GM23338 (cell line): Measurements from ENCODE around the gene REEP1. TPM values are rescaled to one million over a fixed set of nuclear protein-coding genes. Genes with fewer than 3 reads are reported as not detected.

Experiments
- ATAC-seq: fragments of 200-7000 bp; cut with Tn5 transposase; 3 replicates; pipeline ENCODE4 v1.9.1; 2020
- DNase-seq: peaks from one replicate; pipeline ENCODE4 v3.0.0-alpha.2; 2015; ENCODE audit warnings: low spot score
- H2AFZ ChIP-seq: fragments of 200-600 bp; sonication (generic); 2 replicates; pipeline ENCODE4 v1.8.0; 2016; ENCODE audit warnings: antibody characterized with exemption, mild to moderate bottlenecking, moderate library complexity
- H3F3A ChIP-seq: fragments of 200-600 bp; sonication (generic); replicated peaks from 2 replicates; pipeline ENCODE4 v1.8.0; 2017; ENCODE audit warnings: antibody characterized with exemption, mixed run types, low read depth
- H3K27ac ChIP-seq: fragments of 200-600 bp; sonication (generic); 2 replicates; pipeline ENCODE4 v1.6.1; 2016; ENCODE audit warnings: low read depth
- H3K27me3 ChIP-seq: fragments of 200-600 bp; sonication (generic); 2 replicates; pipeline ENCODE4 v1.8.0; 2016; ENCODE audit warnings: mild to moderate bottlenecking, mixed run types, moderate library complexity; ENCODE audit not compliant: insufficient read depth
- H3K36me3 ChIP-seq: fragments of 200-600 bp; sonication (generic); 2 replicates; pipeline ENCODE4 v1.8.0; 2016; ENCODE audit warnings: mild to moderate bottlenecking; ENCODE audit not compliant: insufficient read depth
- H3K4me1 ChIP-seq: fragments of 200-600 bp; sonication (generic); 2 replicates; pipeline ENCODE4 v1.8.0; 2016; ENCODE audit warnings: mild to moderate bottlenecking, moderate library complexity; ENCODE audit not compliant: insufficient read depth
- H3K4me2 ChIP-seq: fragments of 200-600 bp; sonication (generic); 2 replicates; pipeline ENCODE4 v1.7.1; 2017; ENCODE audit warnings: mixed run types
- H3K4me3 ChIP-seq: fragments of 200-600 bp; sonication (generic); 2 replicates; pipeline ENCODE4 v1.6.1; 2016; ENCODE audit warnings: mixed run types
- H3K79me2 ChIP-seq: fragments of 200-600 bp; sonication (generic); replicated peaks from 2 replicates; pipeline ENCODE4 v1.8.0; 2017; ENCODE audit warnings: mild to moderate bottlenecking; ENCODE audit not compliant: insufficient read depth
- H3K9me2 ChIP-seq: fragments of 200-600 bp; sonication (generic); 2 replicates; pipeline ENCODE4 v1.8.0; 2017; ENCODE audit not compliant: insufficient read depth
- H4K20me1 ChIP-seq: fragments of 200-600 bp; sonication (generic); replicated peaks from 2 replicates; pipeline ENCODE4 v1.8.0; 2017; ENCODE audit warnings: mild to moderate bottlenecking; ENCODE audit not compliant: insufficient read depth
- H3K27ac Mint-ChIP-seq: 2 replicates; pipeline ENCODE4 v1.8.0; 2020; ENCODE audit warnings: inconsistent platforms, mild to moderate bottlenecking, moderate library complexity, mixed read lengths
- H3K27me3 Mint-ChIP-seq: 3 replicates; pipeline ENCODE4 v1.8.0; 2022; ENCODE audit warnings: low read depth, mild to moderate bottlenecking, moderate library complexity, mixed read lengths, inconsistent platforms; ENCODE audit not compliant: insufficient read depth, poor library complexity
- H3K36me3 Mint-ChIP-seq: 3 replicates; pipeline ENCODE4 v1.8.0; 2021; ENCODE audit warnings: low read depth, mild to moderate bottlenecking, inconsistent platforms, moderate library complexity, mixed read lengths
- H3K4me1 Mint-ChIP-seq: 3 replicates; pipeline ENCODE4 v1.8.0; 2020; ENCODE audit warnings: mild to moderate bottlenecking, inconsistent platforms, mixed read lengths
- H3K4me3 Mint-ChIP-seq: 3 replicates; pipeline ENCODE4 v1.8.0; 2021; ENCODE audit warnings: moderate library complexity, mild to moderate bottlenecking, inconsistent platforms, mixed read lengths
- H3K9me3 Mint-ChIP-seq: 3 replicates; pipeline ENCODE4 v1.8.0; 2020; ENCODE audit warnings: moderate library complexity, mild to moderate bottlenecking, inconsistent platforms, mixed read lengths
- EZH2 ChIP-seq: fragments of 200-600 bp; sonication (generic); IDR thresholded peaks from one replicate; pipeline ENCODE4 v1.8.0; 2017; ENCODE audit warnings: antibody characterized with exemption, mild to moderate bottlenecking, low read depth; ENCODE audit not compliant: unreplicated experiment
- NANOG ChIP-seq: IDR thresholded peaks from 2 replicates; pipeline ENCODE4 v1.6.1; 2016; ENCODE audit warnings: antibody characterized with exemption, borderline replicate concordance
- POLR2AphosphoS5 ChIP-seq: IDR thresholded peaks from 2 replicates; pipeline ENCODE4 v1.6.1; 2016; ENCODE audit warnings: antibody characterized with exemption, low read depth
- REST ChIP-seq: IDR thresholded peaks from one replicate; pipeline ENCODE4 v1.6.1; 2018; ENCODE audit warnings: antibody characterized with exemption; ENCODE audit not compliant: unreplicated experiment
- ZNF114 ChIP-seq: fragments of 250-450 bp; sonication (Bioruptor Pico); IDR thresholded peaks from 2 replicates; pipeline ENCODE4 v1.5.0; 2020; ENCODE audit warnings: mild to moderate bottlenecking, moderate library complexity
- ZNF331 ChIP-seq: fragments of 250-450 bp; sonication (Bioruptor Pico); IDR thresholded peaks from 2 replicates; pipeline ENCODE4 v1.5.0; 2020; ENCODE audit warnings: low read depth, mild to moderate bottlenecking, moderate library complexity
- polyA plus RNA-seq: library from polyadenylated mRNA; unstranded; fragments of >200 nt; fragmentation: Nextera tagmentation; extraction: Ambion mirVana; gene quantifications from 2 replicates; pipeline ENCODE4 v1.2.1, GENCODE V29; 2016
- total RNA-seq: library from RNA; depleted of rRNA; stranded (reverse); fragments of >200 nt; shearing (Covaris generic); gene quantifications from 2 replicates; pipeline ENCODE4 v1.2.3, GENCODE V29; 2014
- TF ChIP-seq, protein P1 (sequence below): IDR thresholded peaks from 2 replicates; pipeline ENCODE4 v1.6.1; 2016; ENCODE audit warnings: antibody characterized with exemption

Gene REEP1
- total and polyA plus RNA-seq, 2 experiments from 2014 or later: 1.6 to 1.8 TPM

GRCh38 chr2:86218124-86218523 is 119.3 kb downstream of the REEP1 start:
- no peak overlapping the region for H3K27ac ChIP-seq
- H3K4me1 Mint-ChIP-seq: peaks cover 22% of the 10 kb centered on the region
- no peak for DNase-seq

More at GRCh38 chr2:86218124-86218523, 119.3 kb downstream of the REEP1 start:
- TF ChIP-seq REST (no peak), ZNF114 (CRISPR knock-in tag) (no peak), EZH2 (no peak), ZNF331 (CRISPR knock-in tag) (no peak), POLR2AphosphoS5 (no peak), NANOG (no peak)
- TF ChIP-seq, protein P1, sequence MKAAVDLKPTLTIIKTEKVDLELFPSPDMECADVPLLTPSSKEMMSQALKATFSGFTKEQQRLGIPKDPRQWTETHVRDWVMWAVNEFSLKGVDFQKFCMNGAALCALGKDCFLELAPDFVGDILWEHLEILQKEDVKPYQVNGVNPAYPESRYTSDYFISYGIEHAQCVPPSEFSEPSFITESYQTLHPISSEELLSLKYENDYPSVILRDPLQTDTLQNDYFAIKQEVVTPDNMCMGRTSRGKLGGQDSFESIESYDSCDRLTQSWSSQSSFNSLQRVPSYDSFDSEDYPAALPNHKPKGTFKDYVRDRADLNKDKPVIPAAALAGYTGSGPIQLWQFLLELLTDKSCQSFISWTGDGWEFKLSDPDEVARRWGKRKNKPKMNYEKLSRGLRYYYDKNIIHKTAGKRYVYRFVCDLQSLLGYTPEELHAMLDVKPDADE: no peak
- no peak for ATAC-seq
- H3K27me3 Mint-ChIP-seq: peaks cover 11% of the 10 kb centered on the region
- Histone ChIP-seq H2AFZ (no peak overlapping the region), H3K4me2 (no peak overlapping the region), H3K4me1 (no peaks in the 10 kb centered on the region), H4K20me1 (no peaks in the 10 kb centered on the region), H3K27me3 (no peaks in the 10 kb centered on the region), H3K9me2 (no peaks in the 10 kb centered on the region), H3K36me3 (no peaks in the 10 kb centered on the region; the same call in 1 of the 2 replicates), H3K4me3 (no peak overlapping the region), H3F3A (0 out of 2 replicates have a peak, but pooled peaks cover 2% of the 10 kb centered on the region), H3K79me2 (no peaks in the 10 kb centered on the region)
- no peaks in the 10 kb centered on the region for H3K9me3 Mint-ChIP-seq
- H3K36me3 Mint-ChIP-seq: peaks cover 9% of the 10 kb centered on the region; the same call in 2 of the 3 replicates
- no peak overlapping the region for H3K27ac Mint-ChIP-seq
- no peak overlapping the region for H3K4me3 Mint-ChIP-seq
